RWPE1 (cell line): ENCODE measurements around the gene ACHE.
"Not testable (repeated sequence)": the region's sequence is repeated elsewhere in the genome, so short reads cannot be mapped to it uniquely, and the experiment has no call there.

Experiments used
- CTCF ChIA-PET: fragments of 350-600 bp; sonication (Branson Sonifier 250); formaldehyde crosslinking; extraction: SDS; loops from one replicate; lab custom pipeline; 2021; lab: Yijun Ruan, JAX
- POLR2A ChIA-PET: fragments of 400-600 bp; formaldehyde crosslinking; extraction: SDS; loops from one replicate; lab custom pipeline; 2020; ENCODE audit warnings: antibody characterized with exemption; ENCODE audit not compliant: low non-redundant PET; lab: Yijun Ruan, JAX
- DNase-seq: peaks from one replicate; pipeline ENCODE4 v3.0.0; 2012; ENCODE audit warnings: low spot score
- H3K27ac ChIP-seq: fragments of 450-650 bp; 2 replicates; pipeline ENCODE4 v1.5.1; 2017
- CTCF ChIP-seq: fragments of 450-650 bp; conservative IDR thresholded peaks from 2 replicates; pipeline ENCODE4 v1.5.1; 2017; ENCODE audit warnings: low read depth, mild to moderate bottlenecking

ACHE gene

GRCh38 chr7:100929808-100930174, 34.1 kb upstream of the ACHE start:
- TF ChIP-seq CTCF, result no peak
- ChIA-PET POLR2A (no interaction called here), CTCF (interaction anchor here (0.6 kb wide), 1 partner anchor 26 kb away, joined by 3 read pairs; no protein-coding TSS in a partner anchor)
- no peak for DNase-seq
- no peak overlapping the region for H3K27ac ChIP-seq

- POLR2A ChIA-PET, CTCF ChIA-PET, DNase-seq, H3K27ac ChIP-seq: not testable (repeated sequence)
Observed at GRCh38 chr7:100923616-100924015, 27.9 kb upstream of the ACHE start.

- POLR2A ChIA-PET, result no interaction called here
- no peak overlapping the region for H3K27ac ChIP-seq
- DNase-seq, result no peak
- TF ChIP-seq CTCF, result no peak
- CTCF ChIA-PET, result interaction anchor here (0.5 to 0.7 kb wide), 3 partner anchors 52 to 1309 kb away, joined by 3 to 4 read pairs (median 3); no protein-coding TSS in a partner anchor
Observed at GRCh38 chr7:100921039-100921438, 25.4 kb upstream of the ACHE start.

GRCh38 chr7:100919779-100920437, 24.2 kb upstream of the ACHE start:
- DNase-seq, H3K27ac ChIP-seq, CTCF ChIA-PET, POLR2A ChIA-PET: not testable (repeated sequence)

GRCh38 chr7:100919335-100919734, 23.6 kb upstream of the ACHE start:
- CTCF ChIA-PET, result interaction anchor here (0.7 kb wide), 1 partner anchor 149 kb away, joined by 3 read pairs; no protein-coding TSS in a partner anchor
- DNase-seq, H3K27ac ChIP-seq, POLR2A ChIA-PET: not testable (repeated sequence)

- ChIA-PET CTCF (no interaction called here), POLR2A (no interaction called here)
- no peak for DNase-seq
- no peak overlapping the region for H3K27ac ChIP-seq
- TF ChIP-seq CTCF, result no peak
Observed at GRCh38 chr7:100914879-100915447, 19.3 kb upstream of the ACHE start.

- DNase-seq, result no peak
- TF ChIP-seq CTCF, result no peak
- CTCF ChIA-PET, result no interaction called here
Observed at GRCh38 chr7:100914208-100914878, 18.7 kb upstream of the ACHE start.

GRCh38 chr7:100911484-100911883, 15.8 kb upstream of the ACHE start:
- POLR2A ChIA-PET, result no interaction called here
- CTCF ChIA-PET, result no interaction called here
- no peak for DNase-seq

More at GRCh38 chr7:100914208-100914878, 18.7 kb upstream of the ACHE start:
- H3K27ac ChIP-seq, result no peak overlapping the region
- POLR2A ChIA-PET, result no interaction called here

GRCh38 chr7:100910443-100910842, 14.8 kb upstream of the ACHE start:
- not testable (repeated sequence) for DNase-seq, H3K27ac ChIP-seq
- ChIA-PET CTCF (interaction anchor here (0.6 kb wide), 1 partner anchor 15 kb away, joined by 3 read pairs; the partner anchor contains the start of gene ACHE), POLR2A (interaction anchor here (0.6 kb wide), 1 partner anchor 67 kb away, joined by 3 read pairs; no protein-coding TSS in a partner anchor)

More at GRCh38 chr7:100911484-100911883, 15.8 kb upstream of the ACHE start:
- no peak for TF ChIP-seq CTCF
- no peak overlapping the region for H3K27ac ChIP-seq
